WTC11 (cell line): ENCODE measurements around the gene L1CAM. TPM values are rescaled to one million over a fixed set of nuclear protein-coding genes. Genes with fewer than 3 reads are reported as not detected.
A peak's percentile ranks its signal among the peaks of the same experiment; 100 is the strongest.

Experiments used
- ATAC-seq: fragments of 200-7000 bp; cut with Tn5 transposase; 2 replicates; pipeline ENCODE4 v1.10.0; 2021; ENCODE audit warnings: mild to moderate bottlenecking, moderate library complexity
- CTCF ChIA-PET: fragments of 300-600 bp; sonication (Branson Sonifier 250); formaldehyde crosslinking; loops from one replicate; lab custom pipeline; 2021; ENCODE audit warnings: antibody characterized with exemption; lab: Charles Lee
- POLR2A ChIA-PET: fragments of 350-600 bp; sonication (Branson Sonifier 250); formaldehyde crosslinking; loops from one replicate; lab custom pipeline; 2021; ENCODE audit warnings: antibody characterized with exemption; lab: Charles Lee
- DNase-seq: peaks from one replicate; pipeline ENCODE4 v3.0.0; 2021; ENCODE audit warnings: low spot score
- H3K27ac Mint-ChIP-seq: 2 replicates; pipeline ENCODE4 v1.8.0; 2021; ENCODE audit warnings: mixed read lengths
- H3K27me3 Mint-ChIP-seq: 2 replicates; pipeline ENCODE4 v1.8.0; 2021; ENCODE audit warnings: low read depth, mild to moderate bottlenecking, moderate library complexity, mixed read lengths
- H3K36me3 Mint-ChIP-seq: 2 replicates; pipeline ENCODE4 v1.8.0; 2021; ENCODE audit warnings: mixed read lengths
- H3K4me1 Mint-ChIP-seq: 2 replicates; pipeline ENCODE4 v1.8.0; 2022; ENCODE audit warnings: mixed read lengths
- H3K4me3 Mint-ChIP-seq: 2 replicates; pipeline ENCODE4 v1.8.0; 2021; ENCODE audit warnings: mild to moderate bottlenecking, moderate library complexity, mixed read lengths
- H3K9me3 Mint-ChIP-seq: 2 replicates; pipeline ENCODE4 v1.8.0; 2021; ENCODE audit warnings: mixed read lengths
- ARID4B ChIP-seq: sonication (generic); formaldehyde crosslinking; IDR thresholded peaks from 2 replicates; pipeline ENCODE4 v1.8.0; 2023; ENCODE audit warnings: missing genetic modification reagents, mild to moderate bottlenecking, borderline replicate concordance
- CREB1 ChIP-seq: sonication (generic); formaldehyde crosslinking; IDR thresholded peaks from 2 replicates; pipeline ENCODE4 v1.8.0; 2023; ENCODE audit warnings: mild to moderate bottlenecking, missing genetic modification reagents
- FOXK1 ChIP-seq: sonication (generic); formaldehyde crosslinking; IDR thresholded peaks from 2 replicates; pipeline ENCODE4 v1.8.0; 2022; ENCODE audit warnings: mild to moderate bottlenecking, moderate library complexity, missing genetic modification reagents
- HMGXB4 ChIP-seq: sonication (generic); formaldehyde crosslinking; IDR thresholded peaks from 2 replicates; pipeline ENCODE4 v1.8.1; 2023; ENCODE audit warnings: mild to moderate bottlenecking, moderate library complexity, missing genetic modification reagents
- IRF1 ChIP-seq: sonication (generic); formaldehyde crosslinking; IDR thresholded peaks from 2 replicates; pipeline ENCODE4 v1.8.0; 2023; ENCODE audit warnings: missing genetic modification reagents
- IRF2 ChIP-seq: sonication (generic); formaldehyde crosslinking; IDR thresholded peaks from 2 replicates; pipeline ENCODE4 v1.8.0; 2022; ENCODE audit warnings: low read depth, missing genetic modification reagents, borderline replicate concordance
- MAX ChIP-seq: sonication (generic); formaldehyde crosslinking; IDR thresholded peaks from 2 replicates; pipeline ENCODE4 v1.8.0; 2022; ENCODE audit warnings: mild to moderate bottlenecking, missing genetic modification reagents
- NFE2L1 ChIP-seq: sonication (generic); formaldehyde crosslinking; IDR thresholded peaks from 2 replicates; pipeline ENCODE4 v1.8.1; 2023; ENCODE audit warnings: missing genetic modification reagents
- NR1H2 ChIP-seq: sonication (generic); formaldehyde crosslinking; IDR thresholded peaks from 2 replicates; pipeline ENCODE4 v1.9.0; 2021; ENCODE audit warnings: mild to moderate bottlenecking, moderate library complexity, missing genetic modification reagents
- SMAD3 ChIP-seq: sonication (generic); formaldehyde crosslinking; IDR thresholded peaks from 2 replicates; pipeline ENCODE4 v1.8.0; 2022; ENCODE audit warnings: missing genetic modification reagents, mild to moderate bottlenecking, borderline replicate concordance
- SOX15 ChIP-seq: fragments of 250-450 bp; sonication (Bioruptor Pico); IDR thresholded peaks from 2 replicates; pipeline ENCODE4 v1.9.0; 2021; ENCODE audit warnings: mild to moderate bottlenecking
- ZNF396 ChIP-seq: fragments of 250-450 bp; sonication (Bioruptor Pico); IDR thresholded peaks from 2 replicates; pipeline ENCODE4 v1.8.0; 2021; ENCODE audit warnings: mild to moderate bottlenecking, moderate library complexity, borderline replicate concordance
- ZNF532 ChIP-seq: fragments of 250-450 bp; sonication (Bioruptor Pico); IDR thresholded peaks from 2 replicates; pipeline ENCODE4 v1.9.0; 2021; ENCODE audit warnings: mild to moderate bottlenecking, borderline replicate concordance
- total RNA-seq: library from RNA; stranded (reverse); gene quantifications from 3 replicates; pipeline ENCODE4 v1.2.3, GENCODE V29; 2021

The L1CAM gene
- total RNA-seq, 1 experiment from 2014 or later: 40.2 TPM

GRCh38 chrX:153887385-153887784 is 1.4 kb upstream of the L1CAM start (continued):
- TF ChIP-seq ZNF532 (CRISPR knock-in tag) (no peak), MAX (CRISPR knock-in tag) (no peak), ARID4B (CRISPR knock-in tag) (no peak), FOXK1 (CRISPR knock-in tag) (no peak)

GRCh38 chrX:153886915-153887314 is 942 bp upstream of the L1CAM start:
- ATAC-seq (peak; percentile 20), DNase-seq (peak; percentile 41)
- POLR2A ChIA-PET: interaction anchor here (0.6 to 1.5 kb wide), 5 partner anchors 22 to 236 kb away, joined by 3 to 5 read pairs (median 3); partner anchors contain the start of gene ARHGAP4
- CTCF ChIA-PET: interaction anchor here (0.6 to 2.9 kb wide), 11 partner anchors 9 to 218 kb away, joined by 3 to 15 read pairs (median 4); partner anchors contain the start of genes IDH3G and SSR4
- H3K27me3 Mint-ChIP-seq: peaks cover 10% of the 10 kb centered on the region
- no peak overlapping the region for H3K27ac Mint-ChIP-seq
- H3K9me3 Mint-ChIP-seq: no peaks in the 10 kb centered on the region
- no peaks in the 10 kb centered on the region for H3K36me3 Mint-ChIP-seq
- peak overlapping the region; percentile 68 for H3K4me3 Mint-ChIP-seq
- H3K4me1 Mint-ChIP-seq: peaks cover 24% of the 10 kb centered on the region
- no peak for TF ChIP-seq ARID4B (CRISPR knock-in tag)
- no peak for TF ChIP-seq ZNF532 (CRISPR knock-in tag)
- TF ChIP-seq HMGXB4: no peak
- TF ChIP-seq SMAD3: no peak
- no peak for TF ChIP-seq IRF2 (CRISPR knock-in tag)
- no peak for TF ChIP-seq IRF1 (CRISPR knock-in tag)
- no peak for TF ChIP-seq MAX (CRISPR knock-in tag)
- no peak for TF ChIP-seq SOX15 (CRISPR knock-in tag)
- TF ChIP-seq CREB1 (CRISPR knock-in tag): no peak
- TF ChIP-seq ZNF396 (CRISPR knock-in tag): no peak
- TF ChIP-seq NR1H2 (CRISPR knock-in tag): no peak
- TF ChIP-seq NFE2L1 (CRISPR knock-in tag): no peak
